VCaP (cell line): ENCODE data around the gene ADK.

ENCODE experiments used
- H3K27ac ChIP-seq: fragments of 450-650 bp; 2 replicates; pipeline ENCODE4 v1.5.1; 2017
- TF ChIP-seq, protein P1 (sequence below): fragments of 450-650 bp; conservative IDR thresholded peaks from 2 replicates; pipeline ENCODE4 v1.5.1; 2017; ENCODE audit warnings: mild to moderate bottlenecking, moderate library complexity

ADK gene

GRCh38 chr10:74684462-74684861 is 533.4 kb downstream of the ADK start:
- H3K27ac ChIP-seq: peak overlapping the region; percentile 60
- TF ChIP-seq, protein P1, sequence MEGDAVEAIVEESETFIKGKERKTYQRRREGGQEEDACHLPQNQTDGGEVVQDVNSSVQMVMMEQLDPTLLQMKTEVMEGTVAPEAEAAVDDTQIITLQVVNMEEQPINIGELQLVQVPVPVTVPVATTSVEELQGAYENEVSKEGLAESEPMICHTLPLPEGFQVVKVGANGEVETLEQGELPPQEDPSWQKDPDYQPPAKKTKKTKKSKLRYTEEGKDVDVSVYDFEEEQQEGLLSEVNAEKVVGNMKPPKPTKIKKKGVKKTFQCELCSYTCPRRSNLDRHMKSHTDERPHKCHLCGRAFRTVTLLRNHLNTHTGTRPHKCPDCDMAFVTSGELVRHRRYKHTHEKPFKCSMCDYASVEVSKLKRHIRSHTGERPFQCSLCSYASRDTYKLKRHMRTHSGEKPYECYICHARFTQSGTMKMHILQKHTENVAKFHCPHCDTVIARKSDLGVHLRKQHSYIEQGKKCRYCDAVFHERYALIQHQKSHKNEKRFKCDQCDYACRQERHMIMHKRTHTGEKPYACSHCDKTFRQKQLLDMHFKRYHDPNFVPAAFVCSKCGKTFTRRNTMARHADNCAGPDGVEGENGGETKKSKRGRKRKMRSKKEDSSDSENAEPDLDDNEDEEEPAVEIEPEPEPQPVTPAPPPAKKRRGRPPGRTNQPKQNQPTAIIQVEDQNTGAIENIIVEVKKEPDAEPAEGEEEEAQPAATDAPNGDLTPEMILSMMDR: no peak

DNA sequence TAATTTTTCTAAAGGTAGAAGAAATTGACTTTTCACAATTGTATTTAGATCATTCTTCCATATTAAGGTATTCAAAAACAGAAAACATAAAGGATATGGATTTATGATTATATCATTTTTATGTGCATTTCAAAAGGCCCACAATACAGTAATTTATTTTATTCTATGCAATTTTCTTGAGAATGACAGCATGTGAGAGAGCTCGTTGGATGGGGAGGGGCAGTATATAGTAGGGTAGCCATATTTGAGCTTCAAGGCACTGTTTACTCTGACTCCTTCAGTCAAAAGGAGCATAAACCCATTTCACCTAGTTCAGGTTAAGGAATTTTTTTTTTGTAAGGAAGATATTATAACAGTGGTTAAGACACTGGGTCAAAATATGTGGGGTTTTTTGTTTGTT is 534.5 kb downstream of the ADK start:
- no peak overlapping the region for H3K27ac ChIP-seq
- TF ChIP-seq, protein P1: no peak

DNA sequence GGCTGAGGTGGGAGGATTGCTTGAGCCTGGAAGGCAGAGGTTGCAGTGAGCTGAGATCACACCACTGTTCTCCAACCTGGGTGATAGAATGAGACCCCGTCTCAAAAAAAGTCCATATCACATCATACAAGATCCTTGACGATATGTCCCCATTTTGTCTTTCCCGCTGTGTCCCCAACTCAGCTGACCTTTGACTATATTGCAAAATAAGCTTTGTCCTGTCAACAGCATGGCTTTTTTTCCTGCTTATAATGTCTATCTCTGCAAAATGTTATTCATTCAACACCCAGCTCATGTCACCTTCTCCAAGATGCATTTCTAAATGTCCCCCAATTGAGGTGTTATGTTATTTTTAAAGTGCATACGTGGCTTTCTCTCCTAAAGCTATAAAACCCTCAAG is 539.4 kb downstream of the ADK start:
- TF ChIP-seq, protein P1: no peak

DNA sequence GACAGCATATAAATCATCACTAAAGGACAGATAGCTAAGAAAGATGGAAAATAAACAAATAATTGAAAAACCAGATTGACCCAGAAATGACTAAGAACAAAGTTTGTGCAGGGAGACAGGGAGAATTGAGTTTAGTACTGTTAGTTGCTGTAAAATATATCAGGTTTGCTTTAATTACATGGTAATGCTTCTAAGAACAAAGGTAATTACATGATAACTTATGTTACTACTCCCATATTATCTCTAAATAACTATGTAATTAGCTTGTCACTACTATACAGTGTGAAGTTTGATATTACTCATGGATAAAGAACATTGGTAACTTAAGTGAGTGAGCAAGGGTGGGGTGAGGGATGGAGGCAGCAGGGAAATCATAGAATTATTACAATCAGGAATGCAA is 540.1 kb downstream of the ADK start:
- TF ChIP-seq, protein P1: no peak
- H3K27ac ChIP-seq: no peak overlapping the region

More for the DNA sequence above, 539.4 kb downstream of the ADK start:
- no peak overlapping the region for H3K27ac ChIP-seq

DNA sequence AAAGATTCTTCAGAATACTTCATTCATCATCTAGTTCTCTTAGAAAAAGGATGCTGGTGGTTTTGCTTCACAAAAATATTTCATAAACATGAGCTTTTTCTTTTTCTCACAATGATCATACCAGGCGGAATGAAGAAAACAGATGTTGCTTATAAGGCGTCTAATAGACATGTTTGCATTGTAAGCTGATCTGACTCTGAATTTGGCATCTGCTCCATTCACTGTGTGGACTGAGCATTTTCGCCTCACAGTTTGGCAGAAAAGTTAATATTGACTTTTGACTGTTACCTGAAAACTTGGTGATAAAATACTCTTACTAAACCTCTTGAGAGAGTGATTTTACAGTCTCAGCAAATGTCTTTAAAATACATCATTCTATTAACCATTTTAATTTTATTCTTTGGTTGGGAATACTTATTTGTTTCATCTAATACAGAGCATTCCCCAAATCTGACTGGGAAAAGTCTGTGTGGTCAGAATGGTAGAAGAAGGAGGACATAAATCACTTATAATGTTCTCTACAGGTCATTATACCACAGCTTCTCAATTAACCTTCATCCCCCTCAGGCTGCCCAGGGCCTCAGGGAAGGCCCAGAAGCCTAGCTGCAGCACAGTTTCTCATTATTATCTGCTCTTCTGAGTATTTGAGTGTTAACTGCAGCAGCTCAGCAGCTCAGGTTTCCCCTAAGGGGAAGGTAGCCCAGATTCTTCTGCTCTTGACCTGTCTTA is 553.8 kb downstream of the ADK start:
- H3K27ac ChIP-seq: peak overlapping the region; percentile 61
- TF ChIP-seq, protein P1: no peak

DNA sequence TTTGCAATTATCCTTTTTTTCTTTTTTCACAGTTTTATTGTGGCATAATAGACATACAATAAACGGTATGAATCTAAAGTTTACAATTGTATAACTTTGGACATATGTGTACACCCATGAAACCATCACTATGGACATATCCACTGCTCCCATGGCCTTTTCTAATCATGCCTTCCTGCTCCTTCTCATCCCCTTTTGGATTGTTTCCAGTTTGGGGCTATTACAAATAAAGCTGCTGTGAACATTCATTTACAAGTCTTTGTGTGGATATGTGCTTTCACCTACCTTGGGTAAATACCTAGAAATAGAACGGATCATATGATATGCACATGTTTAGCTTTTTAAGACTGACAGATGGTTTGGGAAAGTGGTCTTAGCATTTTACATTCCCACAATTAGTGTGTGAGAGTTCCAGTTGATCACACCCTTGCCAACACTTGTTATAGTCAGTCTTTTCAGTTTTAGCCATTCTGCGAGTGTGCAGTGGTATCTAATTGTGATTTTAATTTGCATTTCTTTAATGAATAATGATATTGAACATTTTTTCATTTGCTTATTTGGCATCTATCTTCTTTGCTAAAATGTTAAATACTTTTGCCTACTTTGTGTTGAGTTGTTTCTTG is 554.4 kb downstream of the ADK start:
- TF ChIP-seq, protein P1: no peak
- peak overlapping the region; percentile 61 for H3K27ac ChIP-seq

DNA sequence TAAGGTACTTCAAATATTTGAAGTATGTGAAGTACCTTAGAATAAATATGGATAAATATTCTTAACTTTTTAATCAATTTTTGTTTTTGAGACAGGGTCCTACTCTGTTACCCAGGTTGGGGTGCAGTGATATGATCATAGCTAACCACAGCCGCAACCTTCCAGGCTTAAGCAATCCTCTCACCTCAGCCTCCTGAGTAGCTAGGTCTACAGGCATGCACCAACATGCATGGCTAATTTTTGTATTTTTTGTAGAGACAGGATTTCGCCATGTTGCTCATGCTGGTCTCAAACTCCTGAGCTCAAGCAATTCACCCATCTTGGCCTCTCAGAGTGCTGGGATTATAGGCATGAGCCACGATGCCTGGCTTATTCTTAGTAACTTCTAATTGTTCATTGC is 555.9 kb downstream of the ADK start:
- H3K27ac ChIP-seq: no peak overlapping the region; the same call in 1 of the 2 replicates
- TF ChIP-seq, protein P1: no peak
